ENCODE data around the gene RCVRN.

- TF ChIP-seq POLR2A (IDR thresholded peaks at IDR 0.05; ENCODE audit: control extremely low read depth in 1 of 2, low read depth in 2 of 2, low read length in 2 of 2) = no peak
- no peak for TF ChIP-seq CTCF (IDR thresholded peaks at IDR 0.05; ENCODE audit: control extremely low read depth in 1 of 3, insufficient read depth in 1 of 3, low read depth in 1 of 3, low read length in 3 of 3)
- no peak for TF ChIP-seq TAF1 (IDR thresholded peaks at IDR 0.05; ENCODE audit: low read depth, low read length)
- no peak for TF ChIP-seq MAX (IDR thresholded peaks at IDR 0.05)
- no peak for TF ChIP-seq TCF12 (IDR thresholded peaks at IDR 0.05; ENCODE audit: low read depth, low read length)
- no peak for TF ChIP-seq RFX5 (IDR thresholded peaks at IDR 0.05; ENCODE audit: borderline replicate concordance, low read depth, low read length)
- TF ChIP-seq RAD21 (IDR thresholded peaks at IDR 0.05 in 1 of 2, conservative IDR thresholded peaks at IDR 0.05 in 1 of 2; ENCODE audit: low read depth in 2 of 2, low read length in 2 of 2) = no peak
- TF ChIP-seq SP1 (IDR thresholded peaks at IDR 0.05; ENCODE audit: low read depth, low read length) = no peak
- no peak for TF ChIP-seq CREB1 (IDR thresholded peaks at IDR 0.05)
- TF ChIP-seq CHD2 (IDR thresholded peaks at IDR 0.05; ENCODE audit: low read length) = no peak
- TF ChIP-seq JUND (IDR thresholded peaks at IDR 0.05; ENCODE audit: low read length) = no peak
- no peak for TF ChIP-seq EP300 (IDR thresholded peaks at IDR 0.05; ENCODE audit: borderline replicate concordance in 1 of 2, low read depth in 2 of 2, low read length in 2 of 2)
- TF ChIP-seq GABPA (IDR thresholded peaks at IDR 0.05; ENCODE audit: borderline replicate concordance, insufficient read depth, low read length) = no peak
- TF ChIP-seq ATF2 (IDR thresholded peaks at IDR 0.05; ENCODE audit: low read length) = no peak
Measured at GRCh38 chr17:9872852-9873251, 32.2 kb downstream of the RCVRN start.

All from H1 (cell line).